GM18870 (cell line): ENCODE results near the gene IMPDH1.

Experiments used
- ATAC-seq: cut with Tn5 transposase; IDR thresholded peaks from one replicate; pipeline ENCODE4 v1.9.1; 2021; ENCODE audit warnings: moderate library complexity; ENCODE audit not compliant: unreplicated experiment

Gene IMPDH1

DNA sequence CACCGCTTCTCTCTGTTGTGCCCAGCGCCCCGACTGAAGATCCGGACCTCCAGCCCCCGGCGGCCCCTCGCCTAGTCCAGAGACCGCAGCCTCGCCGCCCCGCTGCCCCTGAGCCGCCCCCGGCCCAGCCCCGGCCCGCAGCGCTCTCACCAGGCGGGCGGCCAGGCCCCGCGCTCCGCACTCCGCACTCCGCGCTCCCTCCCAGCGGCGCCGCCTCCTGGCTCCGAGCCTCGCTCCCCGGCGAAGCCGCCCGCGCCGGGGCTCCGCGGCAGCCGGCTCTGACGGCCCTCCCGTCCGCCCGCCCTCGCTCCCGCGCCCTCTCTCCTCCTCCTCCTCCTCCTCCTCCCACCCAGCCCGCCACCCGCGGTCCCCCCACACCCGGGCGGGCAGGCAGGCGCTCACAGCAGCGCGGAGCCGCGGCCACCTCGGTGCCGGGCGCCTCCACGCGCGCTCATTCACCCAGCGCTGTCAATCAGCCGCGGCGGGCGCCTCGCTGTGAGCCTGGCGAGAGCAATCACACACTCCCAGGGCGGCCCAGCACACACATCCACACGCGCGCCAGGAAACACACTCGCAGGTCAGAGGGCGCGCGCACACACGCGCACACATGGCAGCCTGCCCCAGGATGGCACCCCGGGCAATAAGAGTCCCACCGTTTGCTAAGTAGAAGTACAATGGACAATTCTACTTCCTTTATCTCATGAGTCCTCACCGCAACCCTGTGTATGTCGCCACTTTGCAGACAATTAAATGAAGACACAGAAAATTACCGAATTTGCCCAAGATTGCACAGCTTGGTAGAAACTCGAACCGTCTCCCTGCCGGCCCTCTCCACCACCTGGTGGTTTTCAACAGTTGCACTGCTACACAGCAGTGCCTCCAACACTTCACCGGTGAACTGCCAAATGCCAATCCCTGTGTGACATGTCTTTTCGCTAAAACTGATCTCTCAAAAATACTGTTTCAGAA is 48.1 kb downstream of the IMPDH1 start, which contains the start of gene PRRT4:
Gene PRRT4, minus strand, starts transcription at position 280 of the 969 bp plus-strand sequence.
- ATAC-seq = no peak

DNA sequence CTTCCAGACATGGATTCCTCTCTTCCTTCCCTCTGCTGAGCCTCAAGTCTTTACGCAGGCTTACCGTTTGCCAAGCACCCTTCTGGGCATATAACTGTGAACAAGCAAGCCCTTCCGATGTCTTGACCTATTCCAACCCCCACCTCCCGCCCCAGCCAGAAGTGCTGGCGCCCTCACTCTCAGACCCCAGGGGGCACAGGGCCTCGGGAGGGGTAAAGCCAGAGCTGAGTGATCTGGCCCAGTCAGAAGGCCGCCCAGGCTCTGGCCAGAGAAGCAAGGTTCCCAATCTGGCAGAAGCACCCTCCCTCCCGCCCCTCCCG is 49.5 kb downstream of the IMPDH1 start:
- ATAC-seq = no peak

DNA sequence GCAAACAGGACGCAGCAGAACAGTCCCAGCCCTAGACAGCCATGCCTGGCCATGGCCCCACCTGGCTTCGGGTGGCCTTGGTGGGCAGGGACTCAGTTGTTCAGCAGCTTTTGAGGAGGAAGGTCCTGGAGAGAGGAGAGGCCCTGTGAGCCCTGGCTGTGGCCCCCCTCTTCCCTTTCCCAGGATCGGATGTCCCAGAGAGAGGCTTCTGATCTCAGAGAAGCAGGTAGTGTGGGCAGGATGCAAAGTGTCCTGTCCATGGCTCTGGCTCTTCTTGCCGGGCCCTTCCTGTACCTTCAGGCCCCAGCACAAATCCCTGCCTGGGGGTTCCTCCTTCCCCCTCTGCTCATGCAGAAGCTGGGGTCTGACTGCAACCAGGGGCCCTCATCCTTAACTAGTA is 49.8 kb downstream of the IMPDH1 start:
- ATAC-seq = no peak

DNA sequence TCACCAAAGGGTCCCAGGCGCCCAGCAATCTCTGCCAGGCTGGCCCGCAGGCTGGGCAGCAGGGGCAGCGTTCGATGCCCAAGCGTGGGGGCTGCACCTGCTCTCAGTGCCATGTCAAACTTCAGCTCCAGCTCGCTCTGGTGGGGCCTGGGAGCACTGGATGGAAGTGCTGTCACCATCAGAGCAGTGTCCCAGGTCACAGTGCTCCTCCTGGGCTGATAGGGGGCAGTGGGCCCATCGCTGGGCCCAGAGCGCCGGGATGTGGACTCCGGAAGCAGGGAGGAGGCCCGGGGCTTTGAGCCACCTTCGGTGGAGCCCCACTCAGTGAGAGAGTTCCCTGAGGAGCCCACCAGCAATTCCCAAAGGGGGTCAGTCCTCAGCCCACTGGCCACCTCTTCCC is 50.4 kb downstream of the IMPDH1 start:
- ATAC-seq = no peak

DNA sequence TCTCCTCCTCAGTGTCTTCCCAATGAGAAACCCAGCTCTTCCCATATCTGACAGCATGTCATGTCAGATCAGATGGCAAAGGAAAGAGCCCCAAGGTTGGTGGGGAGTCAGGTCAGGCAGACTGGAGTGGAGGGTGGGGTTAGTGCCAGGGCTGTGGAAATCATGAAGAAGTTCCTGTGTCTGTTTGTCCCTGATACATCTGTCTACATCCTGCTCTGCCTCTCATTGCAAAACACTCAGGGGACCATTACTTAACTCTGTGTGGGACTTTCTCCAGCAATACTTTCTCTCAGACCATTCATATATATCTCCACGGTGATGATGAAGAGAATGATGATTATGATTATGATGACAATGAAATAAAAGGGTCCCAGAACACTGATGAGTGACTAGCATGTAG is 51.5 kb downstream of the IMPDH1 start:
- no peak for ATAC-seq

DNA sequence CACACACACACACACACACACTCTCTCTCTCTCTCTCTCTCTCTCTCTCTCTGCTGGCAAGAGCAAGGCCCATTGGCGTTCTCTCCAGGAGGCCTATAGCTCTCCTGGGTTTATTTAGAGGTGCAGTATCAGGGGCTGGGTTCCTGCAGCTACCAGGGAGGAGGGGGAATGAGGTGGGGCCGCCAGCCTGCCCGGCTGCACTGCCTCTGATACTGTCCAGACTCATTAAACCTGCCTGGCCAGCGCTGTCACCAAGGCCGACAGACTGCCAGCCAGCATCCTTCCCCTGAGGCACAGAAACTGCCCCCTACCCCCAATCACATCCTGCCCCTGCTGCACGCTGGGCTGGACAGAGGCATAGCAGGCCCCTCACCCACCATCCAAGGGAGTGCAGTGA is 52.6 kb downstream of the IMPDH1 start:
- no peak for ATAC-seq

DNA sequence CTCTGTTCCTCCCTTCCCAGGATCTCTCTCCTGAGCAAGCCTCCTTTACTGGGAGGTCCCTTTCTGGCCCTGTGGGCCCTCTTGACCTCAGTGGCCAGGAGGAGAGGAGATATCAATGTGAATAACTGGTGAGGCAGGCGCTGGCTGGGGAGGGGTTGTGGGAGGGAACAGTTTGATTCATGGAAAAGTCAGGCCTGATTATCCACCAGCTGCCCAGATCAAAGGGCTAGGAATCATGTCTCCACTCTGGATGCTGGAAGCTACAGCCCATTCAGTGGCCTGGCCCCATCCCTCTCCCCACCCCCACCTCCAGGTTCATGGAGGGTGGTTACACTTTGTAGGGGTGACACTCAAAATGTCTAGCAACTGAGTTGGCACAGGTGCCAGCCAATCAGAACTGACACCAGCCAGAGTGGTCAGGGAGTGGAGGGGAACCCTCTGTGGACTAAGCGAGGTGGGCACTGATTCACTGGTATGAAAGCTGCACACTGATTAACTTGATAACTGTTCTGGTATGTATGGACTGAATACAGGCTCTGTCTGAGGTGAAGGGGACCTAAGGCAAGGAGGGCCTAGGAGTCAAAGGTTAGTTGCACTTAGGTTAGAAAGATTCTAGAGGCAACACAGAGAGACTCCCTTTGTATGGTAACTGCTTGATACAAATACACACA is 53.1 kb downstream of the IMPDH1 start:
- no peak for ATAC-seq

DNA sequence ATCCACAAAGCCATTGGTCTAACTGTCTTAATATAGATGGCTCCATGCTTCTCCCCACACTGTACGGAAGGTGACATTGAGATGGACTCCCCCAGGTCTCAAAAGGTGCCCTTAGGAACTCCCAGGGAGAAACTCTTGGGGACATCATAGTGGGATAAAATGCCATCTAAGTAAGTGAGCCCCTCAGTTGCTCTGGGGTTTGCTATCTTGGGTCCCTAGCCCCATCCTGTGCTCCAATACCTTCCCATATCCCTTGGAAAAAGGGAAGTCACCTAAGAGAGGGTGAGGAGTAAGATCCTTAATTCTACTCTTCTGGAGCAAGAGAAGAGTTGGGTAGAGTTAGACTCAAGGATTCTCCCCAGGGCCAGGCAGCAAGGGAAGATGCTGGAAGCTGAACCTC is 56.2 kb downstream of the IMPDH1 start:
- no peak for ATAC-seq

DNA sequence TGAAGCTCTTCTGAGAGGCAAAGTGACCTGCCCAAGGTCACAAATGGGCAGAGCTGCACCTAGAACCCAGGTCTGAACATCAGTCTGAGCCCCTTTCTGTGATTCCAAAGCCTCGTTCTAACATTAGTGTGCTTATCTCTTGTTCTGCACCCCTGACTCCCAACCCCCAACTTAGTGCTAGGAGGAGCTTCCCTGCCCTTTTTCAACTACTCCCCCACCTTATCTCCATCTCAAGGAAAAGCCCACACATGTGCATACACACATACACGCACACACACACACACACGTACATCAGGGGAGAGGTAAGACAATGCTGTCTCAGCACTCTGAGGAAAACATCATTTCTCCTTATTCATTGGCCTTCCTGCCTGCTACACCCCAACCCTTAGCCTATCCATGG is 56.6 kb downstream of the IMPDH1 start:
- no peak for ATAC-seq

DNA sequence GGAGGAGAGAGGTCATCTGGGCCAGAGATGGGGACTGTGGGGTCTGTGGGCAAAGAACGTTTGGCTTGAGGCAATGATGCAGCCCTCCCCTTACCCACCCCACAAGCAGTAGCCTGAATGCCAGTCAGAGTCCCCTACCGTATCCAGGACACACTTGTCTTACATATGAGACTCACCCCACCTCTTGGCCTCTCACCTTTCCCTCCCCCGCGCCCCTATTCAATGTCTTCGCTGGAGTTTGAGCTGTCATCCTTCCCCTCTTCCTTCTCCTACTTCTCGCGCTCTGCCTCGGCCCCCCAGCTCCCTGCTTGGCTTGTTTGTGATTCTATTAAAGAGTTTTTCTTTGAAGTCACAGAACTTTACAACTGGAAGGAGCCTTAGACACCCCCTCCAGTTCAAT is 57.1 kb downstream of the IMPDH1 start:
- ATAC-seq = no peak

DNA sequence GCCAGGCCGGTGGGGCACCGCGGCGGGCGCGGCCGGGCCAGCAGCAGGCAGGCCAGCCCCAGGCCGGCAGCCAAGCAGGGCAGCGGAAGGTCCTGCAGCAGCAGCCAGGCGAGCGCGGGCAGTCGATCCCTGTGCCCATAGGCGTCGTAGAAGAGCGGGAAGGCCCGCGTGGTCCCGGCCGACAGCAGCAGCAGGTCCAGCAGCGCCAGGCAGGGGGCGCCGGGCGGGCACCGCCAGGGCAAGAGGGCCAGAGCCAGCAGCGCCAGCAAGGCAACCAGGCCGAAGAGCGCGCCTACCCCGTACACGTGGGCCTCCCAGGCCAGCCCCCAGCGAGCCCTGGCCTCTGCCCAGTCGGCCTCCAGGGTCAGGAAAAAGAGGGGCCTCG is 57.6 kb downstream of the IMPDH1 start:
- no peak for ATAC-seq

DNA sequence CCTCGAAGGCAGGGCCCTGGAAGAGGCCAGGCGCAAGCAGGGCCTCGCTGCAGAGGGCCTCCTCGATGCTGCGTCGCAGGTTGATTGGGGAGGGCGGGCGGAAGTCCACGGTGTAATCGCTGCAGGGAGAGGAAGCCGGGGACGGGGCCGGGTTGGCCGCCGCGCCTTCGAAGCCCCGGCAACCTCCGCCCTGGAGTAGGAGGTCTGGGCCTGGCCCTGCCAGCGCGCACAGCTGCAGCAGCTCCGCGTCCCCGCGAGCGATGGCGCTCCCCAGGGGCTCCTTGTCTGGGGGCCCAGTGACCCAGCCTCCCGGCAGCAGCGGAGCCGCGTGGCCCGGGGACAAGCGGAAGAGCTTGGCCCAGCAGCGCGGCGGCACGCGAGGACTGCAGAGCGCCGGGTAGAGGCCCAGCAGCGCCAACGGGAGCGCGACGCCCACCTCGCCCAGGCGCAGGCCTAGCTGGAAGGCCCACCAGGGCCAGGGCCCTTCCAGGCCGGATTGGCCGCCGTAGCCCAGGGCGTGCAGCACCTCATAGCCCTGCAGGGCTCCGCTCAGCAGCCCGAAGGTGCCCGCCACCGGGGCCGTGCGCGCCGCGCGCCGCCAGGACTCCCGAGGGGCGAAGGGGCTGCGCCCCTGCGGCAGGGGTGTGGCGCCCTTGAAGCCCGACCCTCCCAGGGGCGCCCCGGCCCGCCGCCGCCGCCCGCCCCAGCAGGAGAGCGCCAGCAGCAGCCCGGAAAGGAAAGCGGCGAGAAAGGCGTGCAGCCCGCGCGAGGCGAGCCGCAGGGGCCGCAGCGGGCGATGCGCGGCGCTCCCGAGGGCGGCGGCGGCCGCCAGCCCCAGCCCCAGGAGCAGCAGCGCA is 58.3 kb downstream of the IMPDH1 start:
- ATAC-seq = no peak

DNA sequence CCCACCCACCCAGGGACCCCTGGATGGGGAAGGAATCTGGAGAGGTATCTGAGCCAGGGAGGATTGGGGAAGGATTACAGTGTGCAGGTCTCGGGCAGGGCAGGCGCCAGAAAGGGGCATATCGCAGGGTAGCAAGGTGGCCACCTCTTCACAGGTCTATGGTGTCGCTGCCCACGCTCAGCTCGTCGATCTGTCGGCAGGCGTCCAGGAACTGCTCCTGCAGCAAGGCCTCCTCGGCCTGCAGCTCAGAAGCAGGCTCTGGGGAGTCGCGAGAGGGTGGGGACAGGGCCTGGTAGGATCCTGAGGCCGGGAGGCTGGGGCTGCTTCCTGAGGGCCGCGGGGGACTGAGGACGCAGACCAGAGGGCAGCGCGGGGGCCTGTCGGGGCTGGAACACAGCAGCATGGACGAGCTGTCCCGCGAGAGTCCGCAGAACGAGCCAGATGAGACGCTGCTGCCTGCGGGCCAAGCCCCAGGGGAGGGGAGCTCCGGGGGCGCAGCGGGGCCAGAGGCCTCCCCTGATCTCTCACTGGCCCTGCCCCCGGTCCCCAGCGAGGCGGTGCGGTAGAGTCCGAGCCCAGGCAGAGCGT is 59.0 kb downstream of the IMPDH1 start:
- no peak for ATAC-seq

DNA sequence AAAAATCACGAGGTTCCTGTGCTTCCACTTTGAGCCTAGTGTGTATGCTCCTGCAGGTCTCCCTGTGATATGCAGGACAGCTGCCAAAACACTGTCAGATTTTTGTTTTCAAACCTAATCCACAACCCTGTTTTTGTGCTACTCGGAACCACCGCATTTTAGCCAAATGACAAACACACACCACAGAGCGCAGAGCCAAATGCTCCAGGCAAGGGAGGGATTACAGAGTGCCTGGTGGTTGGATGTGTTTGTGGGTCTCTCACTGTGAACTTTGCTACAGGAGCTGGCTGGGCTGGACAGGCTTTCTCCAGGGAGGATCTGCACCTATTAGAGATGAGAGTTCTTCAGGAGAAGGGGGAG is 60.3 kb downstream of the IMPDH1 start:
- ATAC-seq = no peak

DNA sequence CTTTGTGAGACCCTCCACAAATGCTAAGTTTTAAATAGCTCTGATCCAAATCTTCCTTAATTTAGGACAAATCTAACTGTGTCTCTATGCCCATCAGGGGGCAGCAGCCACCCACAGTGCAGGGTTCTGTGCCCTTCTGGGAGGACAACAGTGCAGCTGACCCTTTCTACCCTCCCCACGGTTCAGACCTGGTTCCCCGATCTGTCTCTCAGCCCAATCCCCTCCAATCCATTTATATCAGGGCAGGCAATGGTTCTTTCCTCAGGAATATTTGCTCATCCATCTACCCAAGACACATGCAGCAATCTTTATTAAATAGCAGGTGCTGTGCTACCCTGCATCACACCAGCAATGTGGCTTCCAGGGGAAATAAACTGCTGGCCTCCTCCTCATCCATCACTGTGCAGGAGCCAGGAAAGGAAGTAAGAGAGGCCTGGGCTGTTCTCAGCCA is 62.1 kb downstream of the IMPDH1 start:
- ATAC-seq = no peak

DNA sequence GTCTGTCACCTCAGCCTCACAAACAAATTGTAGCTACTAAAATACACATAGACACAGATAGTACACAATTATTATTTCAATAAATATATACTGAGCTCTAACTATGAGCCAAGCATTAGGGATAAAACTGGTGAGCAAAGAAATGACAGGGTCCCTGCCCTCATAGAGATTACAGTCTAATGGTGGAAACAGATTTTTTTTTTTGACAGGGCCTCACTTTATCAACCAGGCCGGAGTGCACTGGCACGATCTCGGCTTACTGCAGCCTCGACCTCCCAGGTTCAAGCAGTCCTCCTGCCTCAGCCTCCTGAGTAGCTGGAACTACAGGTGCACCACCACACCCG is 65.4 kb downstream of the IMPDH1 start:
- no peak for ATAC-seq

DNA sequence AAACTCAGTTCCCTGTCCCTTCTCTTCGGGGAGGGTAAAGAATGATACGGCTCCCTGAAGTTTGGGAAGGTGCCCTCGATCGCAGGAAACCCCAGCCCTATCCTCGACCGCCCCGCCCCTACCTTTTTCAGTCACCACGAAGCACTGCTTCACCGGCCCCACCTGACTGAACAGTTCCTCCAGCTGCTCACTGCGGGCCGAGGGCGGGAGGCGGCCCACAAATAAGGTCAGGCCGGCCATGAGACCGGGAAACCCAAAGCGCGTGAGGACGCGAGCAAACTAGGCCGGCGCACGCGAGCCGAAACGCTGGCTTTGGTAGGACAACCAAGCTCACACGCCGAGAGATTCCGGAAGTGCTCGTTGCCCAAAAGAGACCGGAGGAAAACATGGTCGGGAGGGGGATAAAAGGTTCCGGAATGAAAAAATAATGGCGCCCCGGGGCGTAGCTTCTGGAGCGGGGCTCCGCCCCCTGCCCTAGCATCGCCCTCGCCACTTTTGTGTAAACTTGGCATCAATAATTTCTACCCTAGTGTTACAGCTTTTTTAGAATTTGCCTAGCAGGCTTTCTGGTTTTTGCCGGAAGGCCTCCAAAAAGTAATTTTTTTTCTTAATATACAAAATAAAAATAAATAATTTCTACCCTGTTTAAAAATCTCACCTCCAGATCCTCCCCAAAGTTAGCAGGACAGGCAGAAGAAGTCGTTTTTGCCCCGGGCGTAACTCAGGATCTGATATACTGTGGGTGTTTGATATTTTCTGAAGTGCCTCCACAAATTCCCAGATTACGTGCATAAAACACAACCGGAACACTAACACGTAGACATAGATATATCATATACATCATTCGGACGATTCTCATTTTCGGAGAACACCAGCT is 66.0 kb downstream of the IMPDH1 start, which contains the start of gene RBM28:
Gene RBM28, minus strand, starts transcription at position 355 of the 877 bp plus-strand sequence. Its CDS starts 115 bp downstream, at position 240.
- ATAC-seq = peak; percentile 85
